ENCODE results near the gene CSTF2. TPM values are rescaled to one million over a fixed set of nuclear protein-coding genes. Genes with fewer than 3 reads are reported as not detected.

Gene CSTF2
- total RNA-seq, 3 donors from 2014 or later: 7.7 to 12.1 (median 11.8) TPM

DNA sequence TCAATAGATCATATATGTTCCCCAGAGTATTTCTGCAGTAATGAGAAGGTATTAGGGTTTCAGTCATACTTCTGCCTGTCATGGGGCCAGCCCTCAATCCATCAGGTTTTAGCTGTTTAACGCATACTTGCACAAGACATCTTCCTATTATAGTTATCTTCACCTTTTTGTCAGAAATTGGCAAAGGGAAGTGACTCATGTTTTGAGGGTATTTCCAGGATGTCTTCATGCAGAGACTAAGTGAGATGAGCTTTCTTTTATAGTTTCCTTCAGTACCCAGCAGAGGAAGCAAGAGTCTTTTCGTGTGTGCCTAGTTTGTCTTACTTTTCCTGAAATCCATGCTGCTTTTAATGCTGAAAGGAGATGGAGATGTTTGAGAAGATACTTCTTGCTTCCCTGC, 9.5 kb downstream of the CSTF2 start:
- Histone ChIP-seq H3K36me3 (no peaks in the 10 kb centered on the region), H3K4me3 (no peak overlapping the region), H3K4me1 (no peaks in the 10 kb centered on the region), H3K9me3 (no peaks in the 10 kb centered on the region), H3K27ac (no peak overlapping the region), H3K27me3 (peaks cover 0 to 38% of the 10 kb centered on the region in 2 donors)
- no peak for DNase-seq (ENCODE audit: low spot score in 2 of 2)
- intact Hi-C loops (cut with DNase I; ENCODE audit: low total_unique reads): no loop called here
- TF ChIP-seq, protein P1, sequence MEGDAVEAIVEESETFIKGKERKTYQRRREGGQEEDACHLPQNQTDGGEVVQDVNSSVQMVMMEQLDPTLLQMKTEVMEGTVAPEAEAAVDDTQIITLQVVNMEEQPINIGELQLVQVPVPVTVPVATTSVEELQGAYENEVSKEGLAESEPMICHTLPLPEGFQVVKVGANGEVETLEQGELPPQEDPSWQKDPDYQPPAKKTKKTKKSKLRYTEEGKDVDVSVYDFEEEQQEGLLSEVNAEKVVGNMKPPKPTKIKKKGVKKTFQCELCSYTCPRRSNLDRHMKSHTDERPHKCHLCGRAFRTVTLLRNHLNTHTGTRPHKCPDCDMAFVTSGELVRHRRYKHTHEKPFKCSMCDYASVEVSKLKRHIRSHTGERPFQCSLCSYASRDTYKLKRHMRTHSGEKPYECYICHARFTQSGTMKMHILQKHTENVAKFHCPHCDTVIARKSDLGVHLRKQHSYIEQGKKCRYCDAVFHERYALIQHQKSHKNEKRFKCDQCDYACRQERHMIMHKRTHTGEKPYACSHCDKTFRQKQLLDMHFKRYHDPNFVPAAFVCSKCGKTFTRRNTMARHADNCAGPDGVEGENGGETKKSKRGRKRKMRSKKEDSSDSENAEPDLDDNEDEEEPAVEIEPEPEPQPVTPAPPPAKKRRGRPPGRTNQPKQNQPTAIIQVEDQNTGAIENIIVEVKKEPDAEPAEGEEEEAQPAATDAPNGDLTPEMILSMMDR (IDR thresholded peaks at IDR 0.05): no peak

DNA sequence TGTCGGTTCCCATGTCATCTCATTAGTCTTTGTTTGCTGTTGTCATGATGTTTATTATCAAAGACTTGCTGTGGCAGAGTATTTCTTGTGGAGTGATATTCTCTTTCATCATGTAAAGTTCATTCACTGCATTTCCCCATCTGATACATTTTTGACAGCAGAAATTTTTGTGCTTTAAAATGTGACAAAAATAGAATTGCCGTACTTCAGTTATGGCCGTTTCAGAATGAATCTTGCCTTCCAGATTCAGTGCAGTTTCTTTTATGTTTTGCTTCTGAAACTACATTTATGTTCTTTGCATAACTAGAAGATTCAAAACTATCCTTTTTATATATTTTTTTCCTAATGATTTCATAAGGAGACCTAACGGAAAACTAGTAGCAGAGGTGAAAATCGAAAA, 10.0 kb downstream of the CSTF2 start:
- no peak for TF ChIP-seq POLR2A (IDR thresholded peaks at IDR 0.05)
- TF ChIP-seq POLR2AphosphoS5 (IDR thresholded peaks at IDR 0.05): no peak
- TF ChIP-seq, protein P1 (IDR thresholded peaks at IDR 0.05): no peak
- H3K36me3 ChIP-seq: no peaks in the 10 kb centered on the region
- intact Hi-C loops (cut with DNase I; ENCODE audit: low total_unique reads): no loop called here
- no peak for DNase-seq (ENCODE audit: low spot score in 2 of 2)
- H3K9me3 ChIP-seq: no peaks in the 10 kb centered on the region
- H3K4me3 ChIP-seq: no peak overlapping the region
- H3K27ac ChIP-seq: no peak overlapping the region
- H3K27me3 ChIP-seq: peaks cover 0 to 41% of the 10 kb centered on the region in 2 donors
- no peaks in the 10 kb centered on the region for H3K4me1 ChIP-seq

DNA sequence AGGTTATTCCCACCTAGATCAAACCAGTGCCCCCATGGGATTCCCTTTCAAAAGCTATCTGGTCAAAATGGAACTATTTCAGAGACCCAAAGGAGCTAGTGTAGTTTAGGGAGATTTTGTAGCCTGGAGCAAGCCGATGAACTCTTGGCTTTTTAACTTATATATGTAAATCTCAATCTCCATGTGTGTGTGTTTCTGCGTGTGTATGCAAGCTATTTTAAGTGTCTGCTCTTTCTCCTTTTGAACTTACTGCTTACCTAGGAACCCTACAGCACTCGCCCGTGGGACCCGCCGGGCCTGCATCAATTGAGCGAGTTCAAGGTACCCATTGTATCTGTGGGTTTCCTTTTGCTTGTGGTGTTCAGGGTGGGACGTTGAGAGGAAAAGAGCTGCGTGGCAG, 10.4 kb downstream of the CSTF2 start:
- H3K9me3 ChIP-seq: no peaks in the 10 kb centered on the region
- no peak for DNase-seq (ENCODE audit: low spot score in 2 of 2)
- intact Hi-C loops (cut with DNase I; ENCODE audit: low total_unique reads): no loop called here
- no peak overlapping the region for H3K4me3 ChIP-seq
- H3K27ac ChIP-seq: no peak overlapping the region
- H3K4me1 ChIP-seq: no peaks in the 10 kb centered on the region
- no peak for TF ChIP-seq POLR2A (IDR thresholded peaks at IDR 0.05)
- TF ChIP-seq POLR2AphosphoS5 (IDR thresholded peaks at IDR 0.05): no peak
- TF ChIP-seq, protein P1 (IDR thresholded peaks at IDR 0.05): no peak
- no peaks in the 10 kb centered on the region for H3K36me3 ChIP-seq
- peaks cover 0 to 41% of the 10 kb centered on the region in 2 donors for H3K27me3 ChIP-seq

DNA sequence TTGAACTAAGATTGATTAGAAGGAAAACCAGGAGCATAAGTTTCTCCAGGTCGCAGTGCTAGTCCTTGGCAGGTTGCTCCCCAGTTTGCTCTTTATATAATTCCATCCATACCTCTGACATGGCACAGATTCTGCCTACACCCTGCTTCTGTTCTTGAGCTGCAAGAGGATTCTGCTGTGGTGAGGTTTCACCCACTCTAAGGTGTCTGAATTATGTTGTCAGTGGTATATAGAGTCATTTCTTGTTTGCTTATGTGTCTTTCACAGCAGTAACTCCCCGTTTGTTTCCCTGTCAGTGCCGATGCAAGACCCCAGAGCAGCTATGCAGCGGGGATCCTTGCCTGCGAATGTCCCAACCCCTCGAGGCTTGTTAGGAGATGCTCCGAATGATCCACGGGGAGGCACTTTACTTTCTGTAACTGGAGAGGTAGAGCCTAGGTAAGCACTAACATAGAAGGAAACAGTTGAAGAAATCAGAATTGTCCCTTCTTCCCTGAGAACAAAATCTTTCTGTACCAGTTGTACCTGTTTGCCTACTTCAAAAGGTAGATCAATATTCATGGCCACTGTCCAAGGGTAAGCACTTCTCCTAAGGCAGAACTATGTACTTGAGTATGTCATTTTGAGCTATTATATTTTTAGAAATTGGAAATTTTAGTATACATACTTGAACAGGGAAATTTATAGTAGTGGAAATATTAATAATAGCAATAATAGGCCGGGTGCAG, 11.2 kb downstream of the CSTF2 start:
- TF ChIP-seq POLR2AphosphoS5 (IDR thresholded peaks at IDR 0.05) (no peak), POLR2A (IDR thresholded peaks at IDR 0.05) (no peak)
- TF ChIP-seq, protein P1 (IDR thresholded peaks at IDR 0.05): no peak
- no peaks in the 10 kb centered on the region for H3K36me3 ChIP-seq

DNA sequence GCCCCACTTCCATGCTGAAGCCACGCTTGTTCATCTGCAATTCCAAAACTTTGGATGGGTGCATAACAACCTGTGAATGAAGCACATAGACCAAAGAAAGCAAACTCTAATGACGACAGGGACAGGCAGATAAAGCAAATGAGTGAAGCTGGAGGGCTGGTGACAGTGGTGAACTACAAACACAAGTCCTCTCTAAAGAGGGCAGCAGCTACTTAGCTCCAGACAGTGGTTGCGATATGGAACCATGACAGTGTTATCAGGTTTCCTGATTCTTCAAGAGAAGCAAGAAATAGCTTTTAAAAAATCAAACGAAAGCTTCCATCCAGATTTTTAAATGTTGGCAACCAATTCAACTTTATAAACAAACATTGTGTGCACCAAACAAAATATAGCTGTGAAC, 30.1 kb downstream of the CSTF2 start:
- peaks cover 0 to 32% of the 10 kb centered on the region in 2 donors for H3K27me3 ChIP-seq
- intact Hi-C loops (cut with DNase I; ENCODE audit: low total_unique reads): no loop called here
- H3K4me1 ChIP-seq: no peaks in the 10 kb centered on the region
- no peaks in the 10 kb centered on the region for H3K36me3 ChIP-seq
- no peak overlapping the region for H3K27ac ChIP-seq
- TF ChIP-seq, protein P1 (IDR thresholded peaks at IDR 0.05): no peak
- TF ChIP-seq POLR2AphosphoS5 (IDR thresholded peaks at IDR 0.05) (no peak), POLR2A (IDR thresholded peaks at IDR 0.05) (no peak)
- no peak overlapping the region for H3K4me3 ChIP-seq
- H3K9me3 ChIP-seq: no peaks in the 10 kb centered on the region
- no peak for DNase-seq (ENCODE audit: low spot score in 2 of 2)

More for the DNA sequence above, 11.2 kb downstream of the CSTF2 start:
- no peaks in the 10 kb centered on the region for H3K9me3 ChIP-seq
- no peak overlapping the region for H3K4me3 ChIP-seq
- intact Hi-C loops (cut with DNase I; ENCODE audit: low total_unique reads): no loop called here
- peaks cover 0 to 46% of the 10 kb centered on the region in 2 donors for H3K27me3 ChIP-seq
- H3K27ac ChIP-seq: no peak overlapping the region
- H3K4me1 ChIP-seq: no peaks in the 10 kb centered on the region
- DNase-seq (ENCODE audit: low spot score in 2 of 2): no peak
